HG02884 (cell line): Measurements from ENCODE around the gene IGF2BP3.
"Not testable (repeated sequence)": the region's sequence is repeated elsewhere in the genome, so short reads cannot be mapped to it uniquely, and the experiment has no call there.

Experiments
- ATAC-seq: cut with Tn5 transposase; IDR thresholded peaks from one replicate; pipeline ENCODE4 v1.9.1; 2021; ENCODE audit warnings: mild to moderate bottlenecking, moderate library complexity; ENCODE audit not compliant: unreplicated experiment

Gene IGF2BP3

GRCh38 chr7:23426876-23427275 lies 43.4 kb downstream of the IGF2BP3 start:
- no peak for ATAC-seq

- ATAC-seq, result no peak
These were observed 47.4 kb downstream of the IGF2BP3 start for GRCh38 chr7:23422909-23423308.

DNA sequence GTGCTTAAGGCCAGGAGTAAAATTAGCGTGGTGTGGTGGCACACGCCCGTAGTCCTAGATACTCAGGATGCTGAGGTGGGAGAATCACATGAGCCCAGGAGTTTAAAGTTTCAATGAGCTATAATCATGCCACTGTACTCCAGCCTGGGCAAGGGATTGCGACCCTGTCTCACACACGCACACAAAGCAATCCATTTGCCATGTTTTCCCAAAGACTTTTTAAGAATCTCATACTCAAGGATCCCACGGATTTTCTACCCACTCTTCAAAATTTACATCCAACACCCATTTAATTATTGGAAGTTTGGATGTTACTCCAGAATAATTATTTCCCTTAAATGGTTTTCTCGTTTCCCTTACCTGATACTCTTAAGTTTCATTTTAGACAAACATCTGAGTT lies 47.9 kb downstream of the IGF2BP3 start:
- ATAC-seq, result no peak

DNA sequence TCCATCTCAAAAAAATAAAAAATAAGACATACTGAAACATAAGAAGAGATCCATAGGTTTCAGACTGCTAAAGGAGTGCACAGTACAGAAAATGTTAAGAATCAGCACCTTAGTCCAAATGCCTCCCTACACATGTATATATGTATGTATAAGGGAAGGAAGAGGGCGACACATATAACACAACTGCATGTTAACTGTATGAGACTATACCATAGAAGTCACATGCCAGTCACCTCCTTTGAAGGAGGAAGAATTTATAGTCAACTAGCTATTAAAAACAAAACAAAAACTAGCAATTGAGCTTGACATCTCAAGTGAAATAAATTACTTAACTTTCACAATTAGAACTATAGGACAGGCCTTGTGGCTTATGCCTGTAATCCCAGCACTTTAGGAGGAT lies 50.4 kb downstream of the IGF2BP3 start:
- no peak for ATAC-seq

DNA sequence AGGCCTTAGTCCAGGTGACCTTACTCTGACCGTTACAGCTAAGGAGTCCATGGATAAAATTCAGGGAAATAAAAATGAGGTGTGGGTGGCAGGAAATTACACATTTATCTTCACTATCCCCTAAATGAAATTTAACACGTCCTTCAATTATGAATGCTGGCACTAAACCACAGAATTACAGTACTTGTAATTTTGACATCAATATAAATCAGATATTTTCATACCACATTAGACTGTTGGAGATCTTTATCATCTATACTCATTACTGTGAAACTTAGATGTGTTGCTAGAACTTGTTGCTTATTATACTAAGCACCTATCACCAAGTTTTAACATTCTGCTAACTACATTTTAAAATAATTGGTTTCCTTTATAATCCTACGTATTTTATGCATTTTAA lies 51.1 kb downstream of the IGF2BP3 start:
- no peak for ATAC-seq

DNA sequence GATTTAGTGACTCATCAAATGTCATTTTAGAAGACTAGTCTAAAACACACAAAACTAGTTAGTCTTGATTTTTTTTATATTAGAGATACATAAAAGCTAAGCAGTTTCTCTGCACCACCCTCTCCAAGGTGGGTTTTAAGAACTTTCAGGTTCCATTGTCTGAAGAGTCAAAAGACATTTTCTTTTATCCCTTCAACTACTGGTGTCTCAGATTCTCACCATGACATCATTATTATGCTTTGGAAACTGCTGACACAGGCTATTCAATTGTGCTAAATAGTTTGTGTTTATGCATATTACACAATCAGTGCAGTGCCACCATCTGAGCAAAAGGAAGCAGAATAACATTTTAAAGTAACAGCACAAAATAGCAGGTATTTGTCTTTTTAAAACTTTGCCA lies 52.2 kb downstream of the IGF2BP3 start:
- ATAC-seq, result no peak

DNA sequence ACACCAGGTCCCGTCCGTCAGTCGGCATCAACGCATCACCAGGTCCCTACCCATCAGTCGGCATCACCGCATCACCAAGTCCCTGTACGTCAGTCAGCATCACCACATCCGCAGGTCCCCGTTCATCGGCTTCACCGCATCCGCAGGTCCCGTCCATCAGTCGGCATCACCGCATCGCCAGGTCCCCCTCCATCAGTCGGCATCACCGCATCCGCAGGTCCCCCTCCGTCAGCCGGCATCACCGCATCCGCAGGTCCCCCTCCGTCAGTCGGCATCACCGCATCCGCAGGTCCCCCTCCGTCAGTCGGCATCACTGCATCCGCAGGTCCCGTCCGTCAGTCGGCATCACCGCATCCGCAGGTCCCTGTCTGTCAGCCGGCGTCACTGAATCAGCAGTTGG lies 55.1 kb downstream of the IGF2BP3 start:
- ATAC-seq, result no peak

DNA sequence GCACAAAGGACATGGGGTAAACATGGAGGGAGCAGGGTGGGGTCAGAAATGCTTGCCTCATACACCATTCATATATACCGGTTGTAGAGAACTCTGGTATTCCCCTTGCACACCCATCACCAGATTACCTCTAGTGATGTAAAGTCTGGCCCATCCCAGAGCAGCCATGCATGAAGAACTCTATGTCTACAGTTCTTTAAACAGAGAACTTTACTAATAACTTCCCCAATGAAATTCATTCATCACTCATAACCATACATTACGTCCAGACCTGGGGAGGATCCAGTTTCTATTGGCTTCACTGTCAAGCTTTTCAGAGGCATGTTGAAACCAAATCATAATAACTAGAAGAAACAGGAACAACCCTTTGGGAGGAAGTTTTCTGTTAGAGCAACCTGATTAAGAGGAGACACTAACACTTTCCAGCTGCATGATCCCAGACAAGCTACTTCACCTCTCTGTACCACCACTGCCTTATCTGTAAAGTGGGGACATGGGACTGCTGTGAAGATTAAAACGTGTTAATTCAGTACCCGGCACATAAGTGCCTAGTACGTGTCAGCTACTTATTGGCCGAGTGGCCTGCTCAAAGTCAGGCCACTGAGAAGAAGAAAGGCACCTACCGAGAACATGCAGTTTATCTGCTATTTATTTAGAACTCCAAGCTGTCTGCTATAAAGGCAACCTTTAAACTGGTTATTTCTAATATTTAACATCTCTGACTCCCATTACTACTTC lies 59.7 kb downstream of the IGF2BP3 start:
- peak; percentile 88 for ATAC-seq

DNA sequence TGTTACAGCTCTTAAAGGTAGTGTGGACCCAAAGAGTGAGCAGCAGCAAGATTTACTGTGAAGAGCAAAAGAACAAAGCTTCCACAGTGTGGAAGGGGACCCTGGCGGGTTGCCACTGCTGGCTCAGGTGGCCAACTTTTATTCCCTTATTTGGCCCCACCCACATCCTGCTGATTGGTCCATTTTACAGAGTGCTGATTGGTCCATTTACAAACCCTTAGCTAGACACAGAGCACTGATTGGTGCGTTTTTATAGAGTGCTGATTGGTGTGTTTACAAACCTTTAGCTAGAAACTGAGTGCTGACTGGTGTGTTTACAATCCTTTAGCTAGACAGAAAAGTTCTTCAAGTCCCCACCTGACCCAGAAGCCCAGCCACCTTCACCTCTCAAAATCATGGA lies 63.7 kb downstream of the IGF2BP3 start:
- not testable (repeated sequence) for ATAC-seq

- no peak for ATAC-seq
These were observed 65.1 kb downstream of the IGF2BP3 start for GRCh38 chr7:23405240-23405618.

DNA sequence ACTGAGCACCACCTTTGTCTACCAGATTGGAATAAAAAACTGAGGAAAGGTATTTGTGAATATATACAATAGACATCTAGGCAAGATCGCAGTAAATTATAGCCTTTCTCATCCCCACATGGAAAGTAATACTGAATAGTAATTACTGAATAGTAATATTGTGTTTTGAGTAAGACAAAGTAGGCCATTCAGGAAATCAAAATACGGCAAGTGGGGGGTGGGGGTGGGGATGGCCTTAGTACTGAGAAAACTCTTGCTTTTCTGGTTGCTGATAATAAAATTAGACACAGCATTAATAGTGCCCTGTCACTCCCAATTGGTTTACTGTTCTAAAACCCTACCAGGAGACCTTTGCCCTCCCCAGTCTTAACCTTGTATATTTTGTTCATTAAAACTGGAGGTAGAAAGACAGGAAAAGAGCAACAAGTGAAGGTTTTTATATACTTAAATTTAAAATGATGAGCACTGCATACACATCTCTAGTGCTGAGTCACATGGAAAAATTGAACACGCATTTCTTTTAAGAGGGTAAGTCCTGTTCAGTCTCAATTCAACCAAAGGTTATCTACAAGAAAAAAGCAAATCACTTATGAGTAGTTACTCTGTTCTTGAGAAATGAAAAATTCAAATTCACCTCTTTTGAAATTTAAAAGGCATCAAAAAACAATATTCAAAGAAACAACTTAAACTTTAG lies 65.6 kb downstream of the IGF2BP3 start:
- no peak for ATAC-seq

GRCh38 chr7:23403970-23404369 lies 66.3 kb downstream of the IGF2BP3 start:
- no peak for ATAC-seq

GRCh38 chr7:23398090-23398489 lies 72.2 kb downstream of the IGF2BP3 start:
- ATAC-seq, result not testable (repeated sequence)

DNA sequence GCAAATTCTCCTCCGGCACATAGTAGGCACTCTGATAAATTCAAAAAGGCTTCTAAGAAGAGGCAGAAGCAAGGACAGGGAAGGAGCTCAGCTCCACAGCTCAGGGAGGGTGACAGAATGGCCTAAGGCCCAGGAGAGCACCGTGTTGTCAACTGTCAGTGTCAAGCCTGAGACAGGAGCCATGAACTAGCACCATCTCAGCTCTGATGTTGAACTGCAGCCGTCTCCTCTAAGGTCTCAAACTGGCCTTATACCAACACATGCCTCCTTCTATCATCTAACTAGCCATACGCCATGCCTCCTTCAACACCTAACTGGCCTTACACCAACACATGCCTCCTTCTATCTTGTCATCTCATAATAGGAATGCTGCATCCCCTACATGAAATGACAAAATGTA lies 73.0 kb downstream of the IGF2BP3 start:
- ATAC-seq, result no peak

- no peak for ATAC-seq
These were observed 73.9 kb downstream of the IGF2BP3 start for GRCh38 chr7:23396222-23397015.

DNA sequence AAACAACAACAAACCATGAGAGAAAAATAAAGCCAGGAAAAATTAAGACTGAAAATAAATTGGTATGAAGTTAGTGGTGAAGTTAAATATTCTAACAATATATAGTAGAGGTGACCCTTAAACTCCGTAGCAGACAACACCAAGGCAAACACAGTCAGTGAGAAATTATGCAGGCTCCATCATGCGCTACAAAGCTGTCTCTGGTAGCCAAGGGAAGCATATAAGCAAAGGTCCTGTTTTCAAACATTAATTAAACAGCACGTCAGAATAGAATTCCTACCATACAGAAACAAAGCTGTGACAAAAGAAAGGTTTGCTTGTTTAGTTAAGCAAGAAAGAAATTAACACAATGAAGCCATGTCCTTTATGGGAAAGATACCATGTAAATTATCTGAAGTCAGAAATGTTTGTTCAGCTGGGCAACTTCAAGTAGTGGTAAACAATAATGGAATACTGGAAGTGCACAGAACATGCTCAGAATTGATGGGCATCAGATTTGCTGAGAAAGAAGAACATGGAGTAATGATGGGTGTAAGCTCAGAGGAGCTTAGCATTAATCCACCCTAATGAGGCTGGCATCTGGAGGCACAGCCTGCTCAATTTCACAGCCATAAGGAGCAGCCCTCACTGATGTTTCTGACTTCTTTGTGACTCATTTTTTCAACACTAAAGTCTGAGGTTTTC lies 75.7 kb downstream of the IGF2BP3 start:
- ATAC-seq, result no peak

DNA sequence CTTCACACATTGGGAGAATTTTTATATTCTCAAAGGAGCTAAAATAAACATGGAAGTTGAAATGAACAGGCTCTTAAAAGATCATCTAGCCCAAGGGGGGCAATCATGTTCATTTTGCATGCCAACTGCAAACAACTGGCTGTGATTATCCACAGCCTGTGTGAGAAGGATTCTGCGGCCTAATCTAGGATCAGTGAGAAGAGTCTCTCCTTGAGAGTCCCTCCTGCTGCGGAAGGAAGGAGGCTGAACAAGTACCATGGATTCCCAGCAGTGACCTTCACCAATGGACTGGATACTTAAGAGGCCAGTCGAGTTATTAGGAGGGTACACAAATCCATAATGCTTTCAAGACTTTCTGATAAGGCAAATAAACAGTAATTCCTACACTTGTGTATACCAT lies 76.7 kb downstream of the IGF2BP3 start:
- no peak for ATAC-seq

DNA sequence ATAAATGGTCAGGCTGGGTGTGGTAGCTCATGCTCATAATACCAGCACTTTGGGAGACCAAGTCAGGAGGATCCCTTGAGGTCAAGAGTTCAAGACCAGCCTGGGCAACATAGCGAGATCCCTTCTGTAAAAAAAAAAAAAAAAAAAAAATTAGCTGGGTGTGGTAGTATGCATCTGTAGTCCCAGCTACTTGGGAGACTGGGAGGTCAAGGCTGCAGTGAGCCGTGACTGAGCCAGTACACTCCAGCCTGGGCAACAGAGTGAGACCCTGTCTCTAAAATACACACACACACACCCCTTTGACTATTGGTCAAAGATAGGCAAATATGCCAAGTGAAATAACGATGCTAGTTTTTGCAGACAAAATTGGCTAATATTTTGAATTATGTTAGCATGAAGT lies 80.6 kb downstream of the IGF2BP3 start:
- no peak for ATAC-seq

DNA sequence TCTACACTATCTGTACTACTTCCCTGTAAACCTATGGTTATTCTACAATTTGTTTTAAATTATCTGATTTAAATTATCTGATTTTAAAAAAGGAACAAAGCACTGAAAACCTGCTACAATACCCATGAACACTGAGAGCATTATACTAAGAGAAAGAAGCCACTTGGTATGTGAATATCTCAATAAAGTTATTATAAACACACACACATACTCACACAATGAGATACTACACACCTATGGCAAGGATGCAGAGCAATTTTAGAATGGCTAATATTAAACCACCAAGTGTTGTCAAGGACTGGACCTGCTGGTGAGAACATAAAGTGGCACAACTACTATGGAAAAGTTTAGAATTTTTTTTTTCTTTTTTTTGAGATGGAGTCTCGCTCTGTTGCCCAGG lies 82.7 kb downstream of the IGF2BP3 start:
- no peak for ATAC-seq

DNA sequence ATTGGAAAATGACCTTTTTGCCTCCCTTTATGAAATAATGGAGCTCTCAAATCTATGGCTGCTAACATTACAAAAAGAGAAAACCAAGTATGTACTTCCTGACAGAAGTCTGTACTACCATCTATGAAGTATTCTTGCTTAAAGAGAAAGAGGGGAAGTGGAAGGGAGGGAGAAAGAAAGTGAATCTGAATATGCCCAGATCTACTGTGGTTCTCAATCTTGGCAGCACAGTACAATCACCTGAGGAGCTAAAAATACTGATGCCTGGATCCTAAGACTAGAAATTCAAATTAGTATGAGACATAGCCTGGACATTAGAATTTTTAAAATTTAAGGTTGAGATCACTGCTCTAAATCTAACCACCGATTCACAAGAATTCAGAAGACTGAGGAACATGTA lies 85.2 kb downstream of the IGF2BP3 start:
- peak; percentile 63 for ATAC-seq

DNA sequence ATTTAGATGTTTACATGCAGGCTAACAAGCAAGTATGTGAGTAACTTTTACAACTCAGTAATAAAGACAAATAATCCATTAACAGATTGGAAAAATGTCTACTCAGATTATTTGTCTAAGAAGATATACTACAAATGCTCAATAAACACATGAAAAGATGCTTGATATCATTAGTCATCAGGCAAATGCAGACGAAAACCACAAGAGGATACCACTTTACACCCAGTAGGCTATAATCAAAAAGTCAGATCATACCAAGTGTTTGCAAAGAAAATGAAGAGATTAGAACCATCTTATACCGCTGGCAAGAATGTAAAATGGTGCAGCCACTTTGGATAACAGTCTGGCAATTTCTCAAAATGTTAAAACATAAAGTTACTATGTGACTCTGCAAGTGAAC lies 87.1 kb downstream of the IGF2BP3 start:
- no peak for ATAC-seq
